SK-N-SH treated with all-trans-retinoic acid at 6 μM for 48 hours (cell line): Measurements from ENCODE around the gene FER.
"Not testable (repeated sequence)": the region's sequence is repeated elsewhere in the genome, so short reads cannot be mapped to it uniquely, and the experiment has no call there.

Experiments used
- ATAC-seq: fragments of 200-7000 bp; cut with Tn5 transposase; 3 replicates; pipeline ENCODE4 v1.9.1; 2020; ENCODE audit warnings: mild to moderate bottlenecking, moderate library complexity
- ARNTL ChIP-seq: fragments of 450-650 bp; formaldehyde crosslinking; IDR thresholded peaks from 2 replicates; pipeline ENCODE4 v1.5.0; 2020; ENCODE audit warnings: low read depth, mild to moderate bottlenecking, moderate library complexity, borderline replicate concordance
- BACH2 ChIP-seq: fragments of 250-450 bp; sonication (Bioruptor Pico); IDR thresholded peaks from 2 replicates; pipeline ENCODE4 v1.9.0; 2021; ENCODE audit warnings: mild to moderate bottlenecking, borderline replicate concordance
- CSDC2 ChIP-seq: fragments of 250-450 bp; sonication (Bioruptor Pico); IDR thresholded peaks from 2 replicates; pipeline ENCODE4 v1.5.0; 2020; ENCODE audit warnings: mild to moderate bottlenecking, moderate library complexity
- ISL1 ChIP-seq: fragments of 250-450 bp; sonication (Bioruptor Pico); IDR thresholded peaks from 2 replicates; pipeline ENCODE4 v2.1.2; 2022; ENCODE audit warnings: mild to moderate bottlenecking, moderate library complexity
- OSR1 ChIP-seq: fragments of 250-450 bp; sonication (Bioruptor Pico); IDR thresholded peaks from 2 replicates; pipeline ENCODE4 v1.8.0; 2022; ENCODE audit warnings: moderate library complexity, mild to moderate bottlenecking, inconsistent platforms
- PPARA ChIP-seq: fragments of 250-450 bp; sonication (Bioruptor Pico); IDR thresholded peaks from 2 replicates; pipeline ENCODE4 v1.5.0; 2020; ENCODE audit warnings: mild to moderate bottlenecking, borderline replicate concordance
- RARB ChIP-seq: fragments of 250-450 bp; sonication (Bioruptor Pico); IDR thresholded peaks from 2 replicates; pipeline ENCODE4 v1.8.0; 2021; ENCODE audit warnings: mild to moderate bottlenecking, moderate library complexity
- TCF4 ChIP-seq: fragments of 250-450 bp; sonication (Bioruptor Pico); IDR thresholded peaks from 2 replicates; pipeline ENCODE4 v1.8.0; 2021; ENCODE audit warnings: mild to moderate bottlenecking, moderate library complexity, borderline replicate concordance
- TOX ChIP-seq: fragments of 250-450 bp; sonication (Bioruptor Pico); IDR thresholded peaks from 2 replicates; pipeline ENCODE4 v1.8.0; 2021; ENCODE audit warnings: mild to moderate bottlenecking, moderate library complexity, borderline replicate concordance
- TSHZ2 ChIP-seq: fragments of 250-450 bp; sonication (Bioruptor Pico); IDR thresholded peaks from 2 replicates; pipeline ENCODE4 v1.5.0; 2020; ENCODE audit warnings: mild to moderate bottlenecking, moderate library complexity
- ZC3H10 ChIP-seq: fragments of 250-450 bp; sonication (Bioruptor Pico); IDR thresholded peaks from 2 replicates; pipeline ENCODE4 v1.5.1; 2021; ENCODE audit warnings: mild to moderate bottlenecking, moderate library complexity
- ZFP3 ChIP-seq: fragments of 250-450 bp; sonication (Bioruptor Pico); IDR thresholded peaks from 2 replicates; pipeline ENCODE4 v1.5.0; 2020; ENCODE audit warnings: mild to moderate bottlenecking, moderate library complexity
- ZFP30 ChIP-seq: fragments of 450-650 bp; formaldehyde crosslinking; IDR thresholded peaks from 2 replicates; pipeline ENCODE4 v1.5.0; 2022; ENCODE audit warnings: mild to moderate bottlenecking, moderate library complexity
- ZNF565 ChIP-seq: fragments of 450-650 bp; formaldehyde crosslinking; conservative IDR thresholded peaks from 2 replicates; pipeline ENCODE4 v1.5.0; 2020; ENCODE audit warnings: low read depth, mild to moderate bottlenecking, moderate library complexity
- ZNF70 ChIP-seq: fragments of 450-650 bp; formaldehyde crosslinking; IDR thresholded peaks from 2 replicates; pipeline ENCODE4 v1.5.0; 2020; ENCODE audit warnings: mild to moderate bottlenecking, moderate library complexity
- TF ChIP-seq, protein P1 (sequence below): fragments of 250-450 bp; sonication (Bioruptor Pico); IDR thresholded peaks from 2 replicates; pipeline ENCODE4 v1.5.1; 2021; ENCODE audit warnings: mild to moderate bottlenecking, moderate library complexity
- TF ChIP-seq, protein P2 (sequence below): fragments of 250-450 bp; sonication (Bioruptor Pico); IDR thresholded peaks from 2 replicates; pipeline ENCODE4 v1.8.0; 2020; ENCODE audit warnings: mild to moderate bottlenecking, moderate library complexity, borderline replicate concordance

The FER gene

GRCh38 chr5:108769352-108769751 is 21.7 kb downstream of the FER start:
- TF ChIP-seq OSR1 (CRISPR knock-in tag) (no peak), TOX (no peak), ARNTL (CRISPR knock-in tag) (no peak), CSDC2 (CRISPR knock-in tag) (no peak), RARB (CRISPR knock-in tag) (no peak), ZFP30 (no peak), ZFP3 (no peak), ZC3H10 (no peak)
- TF ChIP-seq, protein P1, sequence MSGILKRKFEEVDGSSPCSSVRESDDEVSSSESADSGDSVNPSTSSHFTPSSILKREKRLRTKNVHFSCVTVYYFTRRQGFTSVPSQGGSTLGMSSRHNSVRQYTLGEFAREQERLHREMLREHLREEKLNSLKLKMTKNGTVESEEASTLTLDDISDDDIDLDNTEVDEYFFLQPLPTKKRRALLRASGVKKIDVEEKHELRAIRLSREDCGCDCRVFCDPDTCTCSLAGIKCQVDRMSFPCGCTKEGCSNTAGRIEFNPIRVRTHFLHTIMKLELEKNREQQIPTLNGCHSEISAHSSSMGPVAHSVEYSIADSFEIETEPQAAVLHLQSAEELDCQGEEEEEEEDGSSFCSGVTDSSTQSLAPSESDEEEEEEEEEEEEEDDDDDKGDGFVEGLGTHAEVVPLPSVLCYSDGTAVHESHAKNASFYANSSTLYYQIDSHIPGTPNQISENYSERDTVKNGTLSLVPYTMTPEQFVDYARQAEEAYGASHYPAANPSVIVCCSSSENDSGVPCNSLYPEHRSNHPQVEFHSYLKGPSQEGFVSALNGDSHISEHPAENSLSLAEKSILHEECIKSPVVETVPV (CRISPR knock-in tag), result no peak
- TF ChIP-seq, protein P2, sequence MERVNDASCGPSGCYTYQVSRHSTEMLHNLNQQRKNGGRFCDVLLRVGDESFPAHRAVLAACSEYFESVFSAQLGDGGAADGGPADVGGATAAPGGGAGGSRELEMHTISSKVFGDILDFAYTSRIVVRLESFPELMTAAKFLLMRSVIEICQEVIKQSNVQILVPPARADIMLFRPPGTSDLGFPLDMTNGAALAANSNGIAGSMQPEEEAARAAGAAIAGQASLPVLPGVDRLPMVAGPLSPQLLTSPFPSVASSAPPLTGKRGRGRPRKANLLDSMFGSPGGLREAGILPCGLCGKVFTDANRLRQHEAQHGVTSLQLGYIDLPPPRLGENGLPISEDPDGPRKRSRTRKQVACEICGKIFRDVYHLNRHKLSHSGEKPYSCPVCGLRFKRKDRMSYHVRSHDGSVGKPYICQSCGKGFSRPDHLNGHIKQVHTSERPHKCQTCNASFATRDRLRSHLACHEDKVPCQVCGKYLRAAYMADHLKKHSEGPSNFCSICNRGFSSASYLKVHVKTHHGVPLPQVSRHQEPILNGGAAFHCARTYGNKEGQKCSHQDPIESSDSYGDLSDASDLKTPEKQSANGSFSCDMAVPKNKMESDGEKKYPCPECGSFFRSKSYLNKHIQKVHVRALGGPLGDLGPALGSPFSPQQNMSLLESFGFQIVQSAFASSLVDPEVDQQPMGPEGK (CRISPR knock-in tag), result no peak
- ATAC-seq, result no peak

GRCh38 chr5:108772626-108773025 is 24.9 kb downstream of the FER start:
- no peak for ATAC-seq

DNA sequence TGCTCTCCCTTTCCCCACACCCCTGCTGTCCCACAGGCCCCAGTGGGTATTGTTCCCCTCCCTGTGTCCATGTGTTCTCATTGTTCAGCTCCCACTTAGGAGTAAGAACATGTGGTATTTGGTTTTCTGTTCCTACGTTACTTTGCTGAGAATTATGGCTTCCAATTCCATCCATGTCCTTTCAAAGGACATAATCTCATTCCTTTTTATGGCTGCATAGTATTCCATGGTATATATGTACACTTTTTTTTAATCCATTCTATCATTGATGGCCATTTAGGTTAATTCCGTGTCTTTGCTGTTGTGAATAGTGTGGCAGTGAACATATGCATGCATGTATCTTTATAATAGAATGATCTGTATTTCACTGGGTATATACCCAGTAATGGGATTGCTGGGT is 25.6 kb downstream of the FER start:
- no peak for ATAC-seq
- TF ChIP-seq ZFP3 (no peak), ISL1 (CRISPR knock-in tag) (no peak), ZNF565 (no peak), PPARA (CRISPR knock-in tag) (no peak), TCF4 (CRISPR knock-in tag) (no peak), TSHZ2 (CRISPR knock-in tag) (no peak)
- TF ChIP-seq, protein P1 (CRISPR knock-in tag), result no peak
- TF ChIP-seq, all 23 proteins: peak for 0

More at GRCh38 chr5:108772626-108773025, 24.9 kb downstream of the FER start:
- TF ChIP-seq CSDC2 (CRISPR knock-in tag) (no peak), OSR1 (CRISPR knock-in tag) (no peak), ZNF70 (CRISPR knock-in tag) (no peak), ARNTL (CRISPR knock-in tag) (no peak), BACH2 (CRISPR knock-in tag) (no peak), TOX (no peak)

DNA sequence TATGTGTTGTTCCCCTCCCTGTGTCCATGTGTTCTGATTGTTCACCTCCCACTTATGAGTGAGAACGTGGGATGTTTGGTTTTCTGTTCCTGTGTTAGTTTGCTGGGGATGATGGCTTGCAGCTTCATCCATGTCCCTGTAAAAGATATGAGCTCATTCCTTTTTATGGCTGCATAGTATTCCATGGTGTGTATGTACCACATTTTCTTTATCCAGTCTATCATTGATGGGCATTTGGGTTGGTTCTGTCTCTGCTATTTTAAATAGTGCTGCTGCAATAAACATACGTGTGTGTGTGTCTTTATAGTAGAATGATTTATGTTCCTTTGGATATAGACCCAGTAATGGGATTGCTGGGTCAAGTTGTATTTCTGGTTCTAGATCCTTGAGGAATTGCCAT is 26.4 kb downstream of the FER start:
- not testable (repeated sequence) for ATAC-seq

GRCh38 chr5:108777582-108777981 is 29.9 kb downstream of the FER start:
- ATAC-seq, result not testable (repeated sequence)

DNA sequence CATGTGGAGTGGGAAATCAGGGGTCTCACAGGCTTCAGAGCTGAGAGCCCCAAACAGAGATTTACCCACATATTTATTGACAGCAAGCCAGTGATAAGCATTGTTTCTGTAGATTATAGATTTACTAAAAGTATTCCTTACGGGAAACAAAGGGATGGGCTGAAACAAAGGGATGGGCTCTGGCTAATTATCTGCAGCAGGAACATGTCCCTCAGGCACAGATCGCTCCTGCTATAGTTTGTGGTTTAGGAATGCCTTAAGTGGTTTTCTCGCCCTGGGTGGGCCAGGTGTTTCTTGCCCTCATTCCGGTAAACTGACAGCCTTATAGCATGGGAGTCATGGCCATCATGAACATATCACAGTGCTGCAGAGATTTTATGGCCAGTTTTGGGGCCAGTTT is 36.9 kb downstream of the FER start:
- not testable (repeated sequence) for ATAC-seq
